B cell (primary cell): Measurements from ENCODE around the gene NAE1. TPM values are rescaled to one million over a fixed set of nuclear protein-coding genes. Genes with fewer than 3 reads are reported as not detected.

ENCODE experiments used
- ATAC-seq: fragments of 200-7000 bp; cut with Tn5 transposase; one replicate; pipeline ENCODE4 v1.10.0; 2021; ENCODE audit warnings: low read depth, mild to moderate bottlenecking, moderate number of reproducible peaks, moderate library complexity
- CTCF ChIA-PET: fragments of 350-600 bp; sonication (Branson Sonifier 250); formaldehyde crosslinking; loops from one replicate; lab custom pipeline; 2021; ENCODE audit warnings: antibody characterized with exemption, inconsistent platforms; lab: Charles Lee
- POLR2A ChIA-PET: fragments of 350-600 bp; sonication (Branson Sonifier 250); formaldehyde crosslinking; loops from one replicate; lab custom pipeline; 2021; ENCODE audit warnings: antibody characterized with exemption; lab: Charles Lee
- DNase-seq: peaks from one replicate; pipeline ENCODE4 v3.0.0; 2013
- H2AFZ ChIP-seq: 2 replicates; pipeline ENCODE4 v1.6.1; 2012; ENCODE audit warnings: mild to moderate bottlenecking, low read depth, low read length; ENCODE audit not compliant: insufficient read depth, poor library complexity, severe bottlenecking
- H3K27ac ChIP-seq, 2 donors: 1 replicate in 1 of 2; 2 replicates in 1 of 2; pipeline ENCODE4 v1.5.1; 2012 to 2013; ENCODE audit warnings: low read length in 2 of 2, mild to moderate bottlenecking in 2 of 2, moderate library complexity in 1 of 2
- H3K27me3 ChIP-seq, 4 experiments: fragments of 200-600 bp in 1 of 4; sonication (generic) in 1 of 4; replicated peaks in 1 of 4; 1 replicate in 2 of 4; 2 replicates in 2 of 4; pipeline versions ENCODE4 v1.6.1 to v1.7.0; 2013 to 2016; ENCODE audit warnings: low read length in 3 of 4, mild to moderate bottlenecking in 2 of 4, mixed read lengths in 1 of 4, moderate library complexity in 1 of 4; ENCODE audit not compliant: insufficient read depth in 4 of 4, control insufficient read depth in 3 of 4; ENCODE audit errors: control extremely low read depth in 1 of 4
- H3K36me3 ChIP-seq, 2 experiments: replicated peaks in 1 of 2; 1 replicate in 1 of 2; 2 replicates in 1 of 2; pipeline versions ENCODE4 v1.6.1 to v1.7.1; 2013; ENCODE audit warnings: low read length in 1 of 2; ENCODE audit not compliant: insufficient read depth in 2 of 2, control insufficient read depth in 1 of 2; ENCODE audit errors: control extremely low read depth in 1 of 2, extremely low read depth in 1 of 2
- H3K4me1 ChIP-seq, 2 donors: fragments of 200-600 bp in 1 of 2; sonication (generic) in 1 of 2; 1 replicate in 1 of 2; 2 replicates in 1 of 2; pipeline versions ENCODE4 v1.5.1 to v1.6.1; 2013 to 2017; ENCODE audit warnings: low read length in 2 of 2; ENCODE audit not compliant: control insufficient read depth in 2 of 2, insufficient read depth in 2 of 2
- H3K4me2 ChIP-seq: replicated peaks from 2 replicates; pipeline ENCODE3; 2012; ENCODE audit warnings: mild to moderate bottlenecking, low read depth, low read length; ENCODE audit not compliant: poor library complexity, severe bottlenecking
- H3K4me3 ChIP-seq, 5 experiments: fragments of 200-600 bp in 1 of 5; sonication (generic) in 1 of 5; 1 replicate in 3 of 5; 2 replicates in 2 of 5; pipeline versions ENCODE4 v1.5.1 to v1.7.0; 2011 to 2016; ENCODE audit warnings: low read length in 4 of 5, mild to moderate bottlenecking in 4 of 5, low read depth in 2 of 5, control low read depth in 1 of 5, moderate library complexity in 1 of 5; ENCODE audit not compliant: insufficient read depth in 1 of 5; ENCODE audit errors: control extremely low read depth in 1 of 5, extremely low read depth in 1 of 5
- H3K79me2 ChIP-seq: fragments of 200-600 bp; sonication (generic); one replicate; pipeline ENCODE4 v1.6.0; 2016; ENCODE audit warnings: low read length; ENCODE audit not compliant: control insufficient read depth, insufficient read depth
- H3K9ac ChIP-seq: fragments of 200-600 bp; sonication (generic); 2 replicates; pipeline ENCODE4 v1.6.1; 2017; ENCODE audit warnings: mild to moderate bottlenecking, low read length, moderate library complexity
- H3K9me3 ChIP-seq, 3 donors: one replicate each; pipeline versions ENCODE4 v1.6.1 to v1.7.1; 2013; ENCODE audit warnings: low read length in 2 of 3; ENCODE audit not compliant: control insufficient read depth in 2 of 3, insufficient read depth in 1 of 3; ENCODE audit errors: control extremely low read depth in 1 of 3
- H4K20me1 ChIP-seq: 2 replicates; pipeline ENCODE4 v1.6.0; 2012; ENCODE audit warnings: mild to moderate bottlenecking, low read length; ENCODE audit not compliant: insufficient read depth, control insufficient read depth, poor library complexity, severe bottlenecking
- H3K27ac Mint-ChIP-seq: one replicate; pipeline ENCODE4 v1.8.0; 2021; ENCODE audit warnings: mixed read lengths
- H3K27me3 Mint-ChIP-seq: one replicate; pipeline ENCODE4 v1.8.0; 2021; ENCODE audit warnings: mixed read lengths
- H3K4me1 Mint-ChIP-seq: one replicate; pipeline ENCODE4 v1.8.0; 2021; ENCODE audit warnings: mixed read lengths
- H3K4me3 Mint-ChIP-seq: one replicate; pipeline ENCODE4 v1.8.0; 2021; ENCODE audit warnings: mixed read lengths
- H3K9me3 Mint-ChIP-seq: one replicate; pipeline ENCODE4 v1.8.0; 2022; ENCODE audit warnings: mixed read lengths; ENCODE audit not compliant: insufficient read depth
- EZH2 ChIP-seq: IDR thresholded peaks from 2 replicates; pipeline ENCODE4 v1.6.1; 2012; ENCODE audit warnings: borderline replicate concordance, low read depth, mild to moderate bottlenecking, moderate library complexity, low read length; ENCODE audit not compliant: insufficient read depth, poor library complexity, severe bottlenecking
- WGBS: methylation state at CpG from one replicate; pipeline ENCODE4 v1.1.5; 2013; ENCODE audit warnings: missing lambda C conversion rate; ENCODE audit not compliant: insufficient coverage; 5-methylcytosine and 5-hydroxymethylcytosine counted together
- intact Hi-C: fragments of 100-400 bp; cut with micrococcal nuclease; formaldehyde crosslinking; loops from one replicate; pipeline ENCODE4 v1.10.0; 2022
- polyA plus RNA-seq: library from polyadenylated mRNA; depleted of rRNA; stranded (reverse); fragments of >200 nt; gene quantifications from 2 replicates; pipeline ENCODE4 v1.2.3, GENCODE V29; 2012
- total RNA-seq, 2 donors: library from RNA; stranded (reverse); fragments of 120-200 nt in 1 of 2; gene quantifications; 1 replicate in 1 of 2; 2 replicates in 1 of 2; pipeline versions ENCODE4 v1.2.3 to v1.2.4, GENCODE V29; 2013 to 2022
- TF ChIP-seq, protein P1 (sequence below): fragments of 200-600 bp; IDR thresholded peaks from one replicate; pipeline ENCODE4 v1.8.0; 2022; ENCODE audit warnings: antibody characterized with exemption, mild to moderate bottlenecking

Gene NAE1
- total and polyA plus RNA-seq, 2 donors (not counting 1 experiment from before 2014, with no cell fraction given), result 19.3 to 57.6 TPM

DNA sequence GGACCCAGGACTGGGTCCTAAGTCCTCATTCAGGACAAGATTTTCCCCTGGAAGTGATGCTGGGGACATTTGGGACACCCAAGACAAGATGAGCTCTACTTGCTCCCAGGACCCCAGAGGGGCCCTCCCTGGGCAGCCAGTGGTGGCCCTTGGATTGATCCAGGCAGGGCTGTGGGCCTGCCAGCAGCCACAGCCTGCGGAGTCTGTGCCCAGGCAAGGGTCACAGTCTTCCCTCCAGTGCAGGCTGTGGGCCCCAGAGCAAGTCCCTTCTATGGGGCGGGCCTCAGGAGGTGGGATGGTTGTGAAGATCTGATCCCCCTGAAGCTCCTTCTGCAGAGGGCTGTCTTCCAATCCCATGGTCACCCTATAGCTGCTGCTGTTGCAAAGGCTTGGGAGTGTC is 26.0 kb upstream of the NAE1 start:
- Mint-ChIP-seq H3K9me3 (no peaks in the 10 kb centered on the region), H3K4me3 (no peak overlapping the region), H3K27me3 (no peaks in the 10 kb centered on the region), H3K27ac (no peak overlapping the region), H3K4me1 (no peaks in the 10 kb centered on the region)
- Histone ChIP-seq H3K9ac (no peak overlapping the region), H3K27me3 (no peaks in the 10 kb centered on the region), H3K27ac (no peak overlapping the region), H4K20me1 (no peaks in the 10 kb centered on the region), H3K4me1 (no peaks in the 10 kb centered on the region), H3K4me3 (no peak overlapping the region), H2AFZ (no peak overlapping the region), H3K9me3 (no peaks in the 10 kb centered on the region), H3K36me3 (no peaks in the 10 kb centered on the region), H3K4me2 (no peak overlapping the region), H3K79me2 (no peaks in the 10 kb centered on the region)
- no peak for TF ChIP-seq EZH2
- TF ChIP-seq, protein P1, sequence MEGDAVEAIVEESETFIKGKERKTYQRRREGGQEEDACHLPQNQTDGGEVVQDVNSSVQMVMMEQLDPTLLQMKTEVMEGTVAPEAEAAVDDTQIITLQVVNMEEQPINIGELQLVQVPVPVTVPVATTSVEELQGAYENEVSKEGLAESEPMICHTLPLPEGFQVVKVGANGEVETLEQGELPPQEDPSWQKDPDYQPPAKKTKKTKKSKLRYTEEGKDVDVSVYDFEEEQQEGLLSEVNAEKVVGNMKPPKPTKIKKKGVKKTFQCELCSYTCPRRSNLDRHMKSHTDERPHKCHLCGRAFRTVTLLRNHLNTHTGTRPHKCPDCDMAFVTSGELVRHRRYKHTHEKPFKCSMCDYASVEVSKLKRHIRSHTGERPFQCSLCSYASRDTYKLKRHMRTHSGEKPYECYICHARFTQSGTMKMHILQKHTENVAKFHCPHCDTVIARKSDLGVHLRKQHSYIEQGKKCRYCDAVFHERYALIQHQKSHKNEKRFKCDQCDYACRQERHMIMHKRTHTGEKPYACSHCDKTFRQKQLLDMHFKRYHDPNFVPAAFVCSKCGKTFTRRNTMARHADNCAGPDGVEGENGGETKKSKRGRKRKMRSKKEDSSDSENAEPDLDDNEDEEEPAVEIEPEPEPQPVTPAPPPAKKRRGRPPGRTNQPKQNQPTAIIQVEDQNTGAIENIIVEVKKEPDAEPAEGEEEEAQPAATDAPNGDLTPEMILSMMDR, result no peak
- intact Hi-C loops, result no loop called here
- CTCF ChIA-PET, result interaction anchor here (0.8 to 4.7 kb wide), 5 partner anchors 11 to 452 kb away, joined by 3 to 29 read pairs (median 3); partner anchors contain the start of gene NAE1
- POLR2A ChIA-PET, result no interaction called here
- 80% methylated on average over 1 of the region's 2 CpGs for WGBS
- DNase-seq (no peak), ATAC-seq (no peak)

DNA sequence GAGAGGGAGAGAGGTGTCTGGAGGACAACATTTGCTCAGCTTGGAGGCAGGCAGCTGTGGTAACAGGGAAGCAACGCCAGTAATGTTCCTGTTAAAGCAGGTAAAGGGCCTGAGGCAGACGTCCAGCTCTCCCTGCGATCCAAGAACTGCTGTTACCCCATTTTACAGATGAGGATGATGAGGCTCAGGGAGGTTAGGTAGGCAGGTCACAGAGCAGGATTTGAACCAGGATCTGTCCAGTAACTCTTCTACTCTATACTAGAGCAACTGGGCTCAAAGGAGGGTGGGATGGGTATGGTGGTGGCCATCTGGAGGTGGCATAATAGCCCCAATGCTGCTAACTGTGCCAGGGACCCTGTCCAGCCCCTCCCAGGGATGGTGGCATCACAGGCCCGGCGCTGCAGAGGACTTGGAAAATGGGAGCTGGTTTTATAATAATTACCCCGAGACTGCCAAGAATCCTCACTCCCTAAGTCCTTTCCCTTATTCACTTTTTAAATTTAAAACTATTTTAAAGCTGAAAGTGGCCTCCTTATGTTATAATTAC is 25.5 kb upstream of the NAE1 start:
- intact Hi-C loops, result no loop called here
- Mint-ChIP-seq H3K27ac (no peak overlapping the region), H3K9me3 (no peaks in the 10 kb centered on the region), H3K4me3 (no peak overlapping the region), H3K27me3 (no peaks in the 10 kb centered on the region), H3K4me1 (no peaks in the 10 kb centered on the region)
- POLR2A ChIA-PET, result no interaction called here
- no peak for TF ChIP-seq EZH2
- TF ChIP-seq, protein P1, result no peak
- 88% methylated on average over 1 of the region's 6 CpGs for WGBS
- no peaks in the 10 kb centered on the region for H3K36me3 ChIP-seq
- H3K27me3 ChIP-seq, result no peaks in the 10 kb centered on the region
- no peaks in the 10 kb centered on the region for H3K9me3 ChIP-seq
- H2AFZ ChIP-seq, result no peak overlapping the region
- no peak overlapping the region for H3K9ac ChIP-seq
- H3K4me3 ChIP-seq, result no peak overlapping the region
- H3K4me2 ChIP-seq, result no peak overlapping the region
- no peaks in the 10 kb centered on the region for H4K20me1 ChIP-seq
- no peaks in the 10 kb centered on the region for H3K79me2 ChIP-seq
- ATAC-seq (no peak), DNase-seq (no peak)
- no peaks in the 10 kb centered on the region for H3K4me1 ChIP-seq
- no peak overlapping the region for H3K27ac ChIP-seq
- CTCF ChIA-PET, result interaction anchor here (0.8 to 4.7 kb wide), 5 partner anchors 12 to 452 kb away, joined by 3 to 29 read pairs (median 3); partner anchors contain the start of gene NAE1
